Measurements from ENCODE around the gene COPRS.

DNA sequence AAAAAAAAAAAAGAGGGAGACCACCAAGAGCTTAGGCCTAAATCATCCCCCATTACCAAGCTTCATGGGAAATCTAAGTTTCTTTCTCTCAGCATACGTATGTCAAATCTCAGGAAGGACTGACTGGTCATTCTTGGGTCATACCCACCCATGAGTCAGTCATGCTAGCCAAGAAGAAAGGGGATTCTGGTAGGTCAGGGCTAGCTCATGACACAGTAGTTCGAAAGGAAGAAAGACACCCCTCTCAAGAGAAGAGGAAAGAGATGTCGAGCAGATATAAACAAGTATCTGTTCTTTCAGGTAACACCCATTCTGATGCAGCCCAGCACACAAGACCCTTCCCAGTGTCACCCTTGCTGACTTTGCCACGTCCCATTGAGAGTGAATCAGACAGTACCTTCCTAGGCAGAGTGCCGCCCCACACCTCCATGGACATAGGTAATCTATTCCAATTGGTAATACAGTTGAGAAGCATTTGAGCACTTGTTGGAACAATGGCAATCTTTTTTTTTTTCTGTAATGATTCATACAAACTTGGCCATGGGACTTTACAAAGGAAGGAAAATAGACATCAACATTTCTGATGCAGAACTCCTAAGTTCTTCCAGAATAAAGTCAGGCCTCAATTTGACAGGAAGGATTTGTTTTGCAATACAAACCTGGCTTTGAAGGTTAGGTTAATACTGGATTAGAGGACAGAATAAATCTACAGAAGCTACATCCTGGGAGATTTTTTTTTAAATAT lies 38.2 kb downstream of the COPRS start:
- TF ChIP-seq, protein P1, sequence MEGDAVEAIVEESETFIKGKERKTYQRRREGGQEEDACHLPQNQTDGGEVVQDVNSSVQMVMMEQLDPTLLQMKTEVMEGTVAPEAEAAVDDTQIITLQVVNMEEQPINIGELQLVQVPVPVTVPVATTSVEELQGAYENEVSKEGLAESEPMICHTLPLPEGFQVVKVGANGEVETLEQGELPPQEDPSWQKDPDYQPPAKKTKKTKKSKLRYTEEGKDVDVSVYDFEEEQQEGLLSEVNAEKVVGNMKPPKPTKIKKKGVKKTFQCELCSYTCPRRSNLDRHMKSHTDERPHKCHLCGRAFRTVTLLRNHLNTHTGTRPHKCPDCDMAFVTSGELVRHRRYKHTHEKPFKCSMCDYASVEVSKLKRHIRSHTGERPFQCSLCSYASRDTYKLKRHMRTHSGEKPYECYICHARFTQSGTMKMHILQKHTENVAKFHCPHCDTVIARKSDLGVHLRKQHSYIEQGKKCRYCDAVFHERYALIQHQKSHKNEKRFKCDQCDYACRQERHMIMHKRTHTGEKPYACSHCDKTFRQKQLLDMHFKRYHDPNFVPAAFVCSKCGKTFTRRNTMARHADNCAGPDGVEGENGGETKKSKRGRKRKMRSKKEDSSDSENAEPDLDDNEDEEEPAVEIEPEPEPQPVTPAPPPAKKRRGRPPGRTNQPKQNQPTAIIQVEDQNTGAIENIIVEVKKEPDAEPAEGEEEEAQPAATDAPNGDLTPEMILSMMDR (IDR thresholded peaks at IDR 0.05) = no peak
- no peak for TF ChIP-seq POLR2A (IDR thresholded peaks at IDR 0.05)
